HG02973 (cell line): ENCODE measurements around the gene FGF21.
"Not testable (repeated sequence)": the region's sequence is repeated elsewhere in the genome, so short reads cannot be mapped to it uniquely, and the experiment has no call there.

Experiments
- ATAC-seq: cut with Tn5 transposase; IDR thresholded peaks from one replicate; pipeline ENCODE4 v1.9.1; 2021; ENCODE audit warnings: moderate library complexity; ENCODE audit not compliant: unreplicated experiment

Gene FGF21, protein sequence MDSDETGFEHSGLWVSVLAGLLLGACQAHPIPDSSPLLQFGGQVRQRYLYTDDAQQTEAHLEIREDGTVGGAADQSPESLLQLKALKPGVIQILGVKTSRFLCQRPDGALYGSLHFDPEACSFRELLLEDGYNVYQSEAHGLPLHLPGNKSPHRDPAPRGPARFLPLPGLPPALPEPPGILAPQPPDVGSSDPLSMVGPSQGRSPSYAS

DNA sequence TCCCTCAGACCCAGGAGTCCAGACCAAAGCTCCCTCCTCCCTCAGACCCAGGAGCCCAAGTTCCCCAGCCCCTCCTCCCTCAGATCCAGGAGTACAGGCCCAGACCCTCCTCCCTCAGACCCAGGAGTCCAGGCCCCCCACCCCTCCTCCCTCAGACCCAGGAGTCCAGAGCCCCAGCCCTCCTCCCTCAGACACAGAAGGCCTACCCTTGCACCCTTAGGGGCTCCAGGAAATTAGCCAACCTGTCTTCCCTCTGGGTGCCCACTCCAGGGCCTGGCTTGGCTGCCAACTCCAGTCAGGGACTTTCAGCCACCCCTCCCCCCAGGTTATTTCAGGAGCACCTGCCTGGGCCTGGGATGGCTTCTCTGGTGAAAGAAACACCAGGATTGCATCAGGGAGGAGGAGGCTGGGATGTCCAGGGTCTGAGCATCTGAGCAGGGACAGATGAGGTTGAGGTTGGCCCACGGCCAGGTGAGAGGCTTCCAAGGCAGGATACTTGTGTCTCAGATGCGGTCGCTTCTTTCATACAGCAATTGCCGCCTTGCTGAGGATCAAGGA lies at the start of gene FGF21:
TSS of gene FGF21 (plus strand) at position 441 of the 558 bp plus-strand sequence. CDS start 713 bp downstream, outside the sequence.
- ATAC-seq, result no peak

DNA sequence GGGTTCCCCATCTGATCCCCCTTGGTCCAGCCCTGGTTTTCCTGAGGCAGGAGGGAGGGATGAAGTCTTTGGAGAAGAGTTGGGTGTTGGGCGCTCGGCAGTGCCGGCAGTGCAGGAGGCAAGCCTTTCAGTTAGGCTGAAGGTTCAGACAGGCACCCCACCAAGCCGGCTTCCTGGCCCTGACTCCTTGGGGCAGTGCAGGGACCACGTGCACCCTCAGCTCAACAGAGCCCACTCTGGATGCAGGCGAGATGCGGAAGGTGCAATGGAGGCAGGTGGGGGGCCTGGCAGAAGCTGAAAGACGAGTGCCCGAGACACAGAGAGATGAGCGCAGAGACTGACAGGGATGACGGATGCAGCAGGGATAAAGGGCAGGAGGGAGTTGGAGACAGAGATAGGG lies 46.9 kb upstream of the FGF21 start:
- no peak for ATAC-seq

DNA sequence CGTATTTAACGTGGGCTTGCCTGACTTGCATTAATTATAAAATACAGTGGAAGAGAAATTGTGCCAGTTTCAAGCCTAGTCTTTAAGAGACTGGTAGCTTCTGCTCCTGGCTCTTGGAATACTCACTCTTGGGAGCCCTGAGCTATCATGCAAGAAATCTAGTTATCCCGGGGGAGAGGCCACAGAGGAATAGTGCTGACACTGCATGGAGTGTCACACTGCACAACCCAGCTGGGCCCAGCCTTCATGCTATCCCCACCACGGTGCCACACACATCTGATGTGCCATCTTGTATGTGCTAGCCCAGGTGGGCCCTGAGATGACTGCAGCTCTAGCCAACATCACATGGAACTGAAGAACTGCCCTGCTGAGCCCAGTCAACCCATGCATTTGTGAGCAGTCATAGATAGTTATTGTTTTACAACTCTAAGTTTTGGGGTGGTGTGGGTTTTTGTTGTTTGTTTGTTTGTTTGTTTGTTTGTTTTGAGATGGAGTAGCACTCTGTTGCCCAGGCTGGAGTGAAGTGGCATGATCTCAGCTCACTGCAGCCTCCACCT lies 44.1 kb upstream of the FGF21 start:
- no peak for ATAC-seq

GRCh38 chr19:48713041-48713863 lies 42.1 kb upstream of the FGF21 start:
- ATAC-seq, result no peak

GRCh38 chr19:48713864-48714755 lies 41.2 kb upstream of the FGF21 start:
- ATAC-seq, result peak; percentile 77

DNA sequence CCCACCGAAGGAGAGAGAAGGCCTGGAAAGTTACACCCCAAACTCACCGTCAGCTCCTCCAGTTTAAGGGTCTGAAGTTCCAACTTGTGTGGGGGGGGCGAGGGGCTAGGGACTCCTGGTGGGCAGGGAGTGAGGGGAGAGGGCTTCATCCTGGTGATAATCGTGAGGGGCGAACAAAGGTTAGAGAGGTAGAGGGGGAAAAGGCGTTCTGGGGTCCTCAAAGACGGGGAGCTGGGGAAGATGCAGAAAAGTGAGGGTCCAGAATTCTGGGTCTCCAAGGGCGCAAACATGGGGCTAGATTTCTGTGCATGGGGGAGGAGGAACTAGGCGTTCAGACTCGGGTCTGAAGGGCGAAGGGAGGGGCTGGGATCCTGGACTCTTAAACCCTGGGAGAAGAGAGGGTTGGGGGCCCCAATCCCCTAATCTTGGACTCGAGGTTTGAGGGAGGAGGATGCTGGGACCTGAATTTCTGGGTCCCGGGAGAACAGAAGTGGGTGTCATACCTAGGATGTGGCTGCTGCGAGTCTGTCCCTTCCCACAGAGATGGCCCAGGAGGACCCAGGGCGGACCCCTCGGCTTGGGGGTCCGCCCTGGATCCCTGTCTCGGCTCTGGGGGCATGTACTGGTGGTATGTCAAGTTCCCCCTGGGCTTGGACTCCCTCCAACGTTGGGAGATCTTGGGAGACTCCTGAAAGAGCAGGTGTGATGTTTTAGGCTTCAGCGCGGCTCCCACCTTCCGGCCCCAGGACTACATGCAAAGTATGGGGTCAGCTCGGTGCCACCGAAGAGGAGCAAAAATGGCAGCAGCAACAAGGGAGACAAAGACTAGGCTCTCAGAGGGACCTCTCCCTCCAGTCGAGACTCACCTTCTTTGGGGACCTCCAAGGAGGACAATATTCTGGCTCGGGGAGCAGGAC lies 40.3 kb upstream of the FGF21 start:
- ATAC-seq, result no peak

DNA sequence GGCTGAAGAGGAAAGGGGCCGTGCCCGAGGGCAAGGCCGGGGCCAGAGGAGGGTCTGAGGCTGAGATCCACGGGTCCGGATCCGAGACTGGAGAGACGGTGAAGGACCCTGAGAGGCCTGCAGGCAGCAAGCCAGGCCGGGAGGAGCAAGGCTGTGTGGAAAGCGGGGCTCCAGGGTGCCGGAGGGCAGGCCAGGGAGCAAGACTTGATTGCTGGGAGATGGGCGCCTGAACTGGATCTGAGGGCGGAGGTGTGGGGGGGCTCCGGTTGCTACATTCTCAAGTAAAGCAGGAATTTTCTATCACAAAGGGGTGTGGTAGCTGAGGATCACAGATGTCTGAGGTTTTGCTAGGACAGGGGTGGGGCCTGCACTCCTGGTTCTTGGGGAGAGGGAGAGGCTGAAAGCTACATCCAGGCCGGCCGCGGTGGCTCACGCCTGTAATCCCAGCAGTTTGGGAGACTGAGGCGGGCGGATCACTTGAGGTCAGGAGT lies 39.6 kb upstream of the FGF21 start:
- ATAC-seq, result no peak

DNA sequence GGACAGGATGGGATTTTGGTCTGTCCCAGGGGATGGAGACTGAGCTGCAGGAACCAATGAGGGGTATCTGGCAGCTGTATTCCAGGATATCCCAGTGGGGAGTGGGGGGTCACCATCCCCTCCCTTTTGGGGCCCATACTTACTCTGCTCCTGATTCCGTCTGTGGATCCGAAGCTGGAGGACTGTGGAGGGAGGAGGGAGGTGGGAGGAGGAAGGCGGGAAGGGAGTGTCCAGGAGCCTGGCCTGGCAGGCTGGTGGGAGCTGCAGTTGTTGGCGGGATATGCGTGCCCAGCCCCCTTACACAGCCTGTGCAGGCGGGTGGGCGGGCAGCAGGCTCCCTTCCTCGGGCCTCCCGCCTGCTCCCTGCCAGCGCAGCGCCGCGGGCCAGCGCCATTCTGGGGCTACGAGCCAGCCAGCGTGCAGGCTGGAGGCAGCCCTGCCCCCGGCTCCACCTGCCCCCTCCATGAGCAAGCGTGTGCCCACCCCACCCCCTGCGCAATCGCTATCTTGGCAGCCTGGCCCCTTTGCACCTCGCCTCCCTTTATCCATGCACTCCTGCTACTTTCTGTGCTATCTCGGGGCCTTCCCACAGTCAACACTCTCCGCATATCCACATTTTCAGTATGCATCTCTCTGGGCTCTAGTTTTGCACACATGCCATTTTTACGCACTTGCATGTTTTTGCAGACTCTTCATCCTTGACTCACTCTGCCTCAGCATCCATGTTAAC lies 38.6 kb upstream of the FGF21 start:
- ATAC-seq, result no peak

DNA sequence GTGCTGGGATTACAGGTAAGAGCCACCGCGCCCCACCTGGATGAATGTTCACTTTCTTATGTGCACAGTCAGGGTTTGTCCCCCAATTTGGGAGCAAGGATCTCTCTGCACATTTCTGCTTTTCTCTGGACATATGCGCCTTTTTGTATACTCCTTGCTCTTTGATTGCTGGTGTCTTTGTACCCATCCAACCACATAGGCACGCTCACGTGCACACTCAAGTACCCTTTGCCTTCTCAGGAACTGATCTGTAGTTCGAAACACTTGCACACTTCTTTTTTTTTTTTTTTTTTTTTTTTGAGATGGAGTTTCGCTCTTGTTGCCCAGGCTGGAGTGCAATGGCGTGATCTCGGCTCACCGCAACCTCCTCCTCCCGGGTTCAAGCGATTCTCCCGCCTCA lies 37.2 kb upstream of the FGF21 start:
- not testable (repeated sequence) for ATAC-seq

GRCh38 chr19:48718711-48719231 lies 36.6 kb upstream of the FGF21 start:
- no peak for ATAC-seq

- no peak for ATAC-seq
Observed at GRCh38 chr19:48719263-48720171, 35.8 kb upstream of the FGF21 start, which contains the start of gene MAMSTR. Gene MAMSTR (minus strand): TSS chr19:48719725. CDS start chr19:48719031, 694 bp downstream.

DNA sequence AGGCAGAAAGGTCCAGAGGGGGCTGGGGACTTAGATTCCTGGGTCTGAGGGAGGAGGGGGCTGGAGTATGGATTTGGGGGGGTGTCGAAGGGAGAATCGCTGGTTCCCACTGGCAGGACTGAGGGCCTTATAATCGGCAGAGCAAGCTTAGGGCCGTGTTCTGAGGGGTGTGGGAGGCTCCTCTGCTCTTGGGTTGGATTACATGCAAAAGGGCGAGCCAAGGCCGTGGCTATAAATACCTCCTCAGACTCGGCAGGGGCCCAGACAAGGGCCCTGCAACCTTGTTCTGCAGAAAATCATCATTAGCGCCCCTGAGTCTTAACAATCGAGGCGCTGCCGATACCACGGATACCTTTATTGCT lies 35.1 kb upstream of the FGF21 start:
- ATAC-seq, result no peak

DNA sequence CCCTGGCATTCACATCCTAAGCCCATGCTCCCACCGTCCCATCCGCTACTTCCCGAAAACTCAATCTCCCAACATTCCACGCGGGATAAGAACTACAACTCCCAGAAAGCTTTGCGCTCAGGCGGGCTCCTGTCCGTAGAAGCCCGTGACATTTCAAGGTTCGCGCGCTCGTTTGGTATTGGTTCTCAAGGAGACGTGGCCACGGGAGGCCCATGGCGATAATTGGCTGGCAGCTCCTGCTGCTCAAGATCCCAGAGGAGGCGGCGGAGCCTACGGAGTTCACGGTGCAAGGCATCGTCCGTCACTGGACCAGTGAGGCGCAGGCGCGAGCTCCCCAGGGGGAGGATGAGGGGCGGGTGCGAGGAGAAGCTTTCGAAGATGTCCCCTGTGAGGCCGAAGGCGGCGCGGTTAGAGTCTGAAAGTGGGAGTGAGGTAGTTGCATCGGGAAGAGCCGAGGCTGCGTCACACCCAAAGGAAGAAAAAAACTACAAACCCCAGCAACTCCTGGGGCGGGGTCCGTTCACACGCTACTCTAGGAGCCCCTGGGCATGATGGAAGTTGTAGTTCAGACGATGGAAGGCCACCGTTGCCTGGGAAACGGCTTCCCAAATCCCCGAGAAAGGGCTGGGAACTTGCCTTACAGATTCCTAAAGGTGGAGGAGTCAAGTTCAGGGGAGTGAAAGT lies 34.6 kb upstream of the FGF21 start:
- peak; percentile 75 for ATAC-seq

- ATAC-seq, result no peak
Observed at GRCh38 chr19:48722196-48722708, 33.1 kb upstream of the FGF21 start.

GRCh38 chr19:48724796-48725753 lies 30.2 kb upstream of the FGF21 start:
- ATAC-seq, result no peak

GRCh38 chr19:48726556-48726955 lies 28.8 kb upstream of the FGF21 start:
- no peak for ATAC-seq
